ENCODE results near the gene ANKH.

ANKH gene

DNA sequence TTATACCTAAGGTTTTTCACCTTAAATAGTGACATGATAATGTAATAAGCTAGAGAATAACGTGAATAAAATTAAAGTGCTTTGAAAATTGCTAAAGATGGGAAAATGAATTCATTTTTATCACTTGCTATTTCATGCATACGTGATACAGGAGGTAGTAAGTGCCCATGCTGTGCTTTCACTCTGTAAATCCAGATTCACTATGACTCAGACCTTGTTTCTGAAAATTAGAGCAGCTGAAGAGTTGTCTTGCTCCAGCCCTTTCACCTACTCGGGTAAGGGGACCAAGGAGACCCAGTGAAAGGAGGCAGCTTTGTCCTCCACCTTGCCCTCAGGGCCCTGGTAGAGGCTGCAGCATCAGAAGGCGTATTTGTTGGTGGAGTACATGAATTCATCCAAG lies 87.9 kb downstream of the ANKH start:
- DNase-seq: no peak

- DNase-seq: no peak
These were observed 89.0 kb downstream of the ANKH start for GRCh38 chr5:14782591-14782990.

DNA sequence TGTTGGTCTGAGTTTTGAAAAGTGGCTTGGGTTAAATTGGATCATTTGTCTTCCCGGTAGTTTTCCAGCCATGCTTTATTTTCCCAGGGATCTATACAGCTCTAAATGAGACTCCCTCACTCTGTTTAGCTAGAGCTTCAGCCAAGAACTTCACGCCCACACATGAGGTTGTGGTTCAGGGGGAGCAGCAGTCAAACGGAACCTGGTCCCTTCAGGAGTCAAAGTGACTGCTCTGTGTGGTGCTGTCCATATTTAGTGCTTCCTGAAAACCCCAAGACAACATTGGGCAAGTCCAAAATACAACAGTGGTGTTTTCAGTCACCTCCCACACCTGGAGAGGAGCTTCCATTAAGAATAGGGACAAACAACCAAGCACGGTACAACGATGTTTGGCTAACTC lies 90.5 kb downstream of the ANKH start:
- DNase-seq: no peak

DNA sequence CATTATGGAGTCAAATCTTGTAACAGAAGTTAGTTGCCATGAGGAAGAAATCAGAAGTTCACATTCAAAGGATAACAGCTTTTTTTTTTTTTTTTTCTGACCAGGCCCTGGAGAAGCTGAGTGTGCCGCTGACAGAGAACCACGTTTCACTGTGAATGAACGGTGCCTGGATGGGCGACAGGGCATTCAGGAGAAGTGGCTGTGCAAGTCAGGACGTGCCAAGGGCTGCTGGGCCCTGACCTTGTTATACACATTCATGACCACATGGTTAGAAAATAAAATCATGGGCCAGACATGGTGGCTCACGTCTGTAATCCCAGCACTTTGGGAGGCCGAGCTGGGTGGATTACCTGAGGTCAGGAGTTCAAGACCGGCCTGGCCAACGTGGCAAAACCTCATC lies 91.6 kb downstream of the ANKH start:
- DNase-seq: no peak

DNA sequence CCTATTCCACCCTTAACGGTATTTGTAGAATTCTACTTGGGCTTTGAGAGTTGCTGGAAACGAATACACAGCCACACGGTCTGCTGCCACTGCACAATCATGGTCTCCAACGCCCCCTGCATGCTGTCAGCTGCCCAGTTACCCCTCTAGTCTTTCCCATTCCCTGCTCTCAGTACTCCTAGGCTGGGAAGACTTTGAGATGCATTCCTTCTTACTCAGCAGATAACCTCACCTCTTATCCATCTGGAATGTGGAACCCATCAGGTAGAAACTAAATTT lies 92.8 kb downstream of the ANKH start:
- DNase-seq: no peak

GRCh38 chr5:14777932-14778791 lies 93.4 kb downstream of the ANKH start:
- DNase-seq: no peak

DNA sequence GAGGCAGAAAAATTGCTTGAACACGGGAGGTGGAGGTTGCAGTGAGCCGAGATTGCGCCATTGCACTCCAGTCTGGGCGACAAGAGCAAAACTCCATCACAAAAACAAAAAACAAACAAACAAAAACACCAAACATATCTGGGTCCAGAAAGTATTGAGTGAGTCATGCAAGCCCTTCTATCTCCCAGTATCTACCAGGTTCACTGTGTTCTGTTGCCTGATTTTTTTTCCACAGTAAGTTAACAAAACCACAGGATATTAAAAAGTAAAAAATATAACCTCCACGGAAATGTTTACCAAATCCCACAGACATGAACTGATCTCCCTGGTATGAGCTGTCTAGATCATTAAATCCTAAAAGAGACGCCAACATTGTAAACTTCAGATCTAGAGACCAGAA lies 94.4 kb downstream of the ANKH start:
- no peak for DNase-seq

DNA sequence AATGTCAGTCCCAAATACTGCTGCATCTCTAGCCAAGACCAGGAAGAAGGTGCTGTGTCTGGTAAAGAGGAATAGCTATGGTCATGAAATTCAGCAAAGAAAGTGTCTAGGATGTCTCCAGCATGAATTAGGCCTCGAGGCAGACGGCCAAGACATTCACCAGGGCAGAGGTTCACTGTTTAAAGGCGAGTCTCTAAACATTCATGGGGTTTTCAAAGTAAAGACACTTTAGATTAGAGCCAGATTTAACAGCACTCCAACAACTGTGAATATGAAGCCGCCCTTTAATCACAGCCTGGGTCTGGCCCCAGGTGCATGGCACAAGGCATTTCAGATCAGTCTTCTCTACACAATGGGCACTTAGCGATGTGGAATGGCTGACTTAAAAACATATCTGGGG lies 95.0 kb downstream of the ANKH start:
- DNase-seq: no peak

GRCh38 chr5:14775857-14776256 lies 95.7 kb downstream of the ANKH start:
- no peak for DNase-seq

DNA sequence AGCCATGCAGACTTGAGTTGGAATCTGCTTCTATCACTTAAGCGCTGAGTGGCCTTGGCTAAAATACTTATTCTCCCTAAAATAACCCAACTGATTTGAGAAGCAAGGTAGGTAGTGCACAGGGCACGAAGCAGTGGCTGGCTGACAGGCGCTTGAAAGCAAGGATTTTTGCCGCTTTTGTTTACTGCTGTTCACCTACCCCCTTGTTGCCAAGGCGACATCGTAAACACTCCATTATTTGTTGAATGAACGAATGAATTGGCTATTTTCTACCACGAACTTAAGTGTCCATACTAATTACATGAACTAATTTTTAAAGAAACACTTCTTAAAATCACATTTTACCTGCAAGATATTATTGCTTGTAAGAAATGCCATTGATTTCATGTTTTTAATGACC lies 98.0 kb downstream of the ANKH start:
- no peak for DNase-seq

DNA sequence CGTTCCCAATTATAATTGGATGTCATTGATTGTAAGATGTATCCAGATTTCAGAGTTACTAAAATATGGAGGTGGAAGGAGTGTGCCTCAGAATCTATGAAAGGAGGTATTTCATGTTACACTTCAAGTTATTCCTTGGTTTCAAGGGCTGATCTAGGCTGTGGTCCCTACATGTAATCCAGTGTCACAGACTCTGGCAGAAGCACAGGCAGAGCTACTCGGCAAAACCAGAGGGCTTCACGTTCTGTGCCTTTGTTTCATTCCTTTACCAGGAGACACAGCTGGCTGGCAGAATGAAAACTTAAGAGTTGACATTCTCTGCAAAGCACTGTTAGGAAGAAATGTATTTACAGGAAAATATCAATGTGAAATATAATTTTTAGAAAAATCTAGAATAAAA lies 99.6 kb downstream of the ANKH start:
- DNase-seq: no peak

- DNase-seq: no peak
These were observed 100.4 kb downstream of the ANKH start for GRCh38 chr5:14771189-14771588.

- DNase-seq: no peak
These were observed 102.8 kb downstream of the ANKH start for GRCh38 chr5:14768508-14769365.

DNA sequence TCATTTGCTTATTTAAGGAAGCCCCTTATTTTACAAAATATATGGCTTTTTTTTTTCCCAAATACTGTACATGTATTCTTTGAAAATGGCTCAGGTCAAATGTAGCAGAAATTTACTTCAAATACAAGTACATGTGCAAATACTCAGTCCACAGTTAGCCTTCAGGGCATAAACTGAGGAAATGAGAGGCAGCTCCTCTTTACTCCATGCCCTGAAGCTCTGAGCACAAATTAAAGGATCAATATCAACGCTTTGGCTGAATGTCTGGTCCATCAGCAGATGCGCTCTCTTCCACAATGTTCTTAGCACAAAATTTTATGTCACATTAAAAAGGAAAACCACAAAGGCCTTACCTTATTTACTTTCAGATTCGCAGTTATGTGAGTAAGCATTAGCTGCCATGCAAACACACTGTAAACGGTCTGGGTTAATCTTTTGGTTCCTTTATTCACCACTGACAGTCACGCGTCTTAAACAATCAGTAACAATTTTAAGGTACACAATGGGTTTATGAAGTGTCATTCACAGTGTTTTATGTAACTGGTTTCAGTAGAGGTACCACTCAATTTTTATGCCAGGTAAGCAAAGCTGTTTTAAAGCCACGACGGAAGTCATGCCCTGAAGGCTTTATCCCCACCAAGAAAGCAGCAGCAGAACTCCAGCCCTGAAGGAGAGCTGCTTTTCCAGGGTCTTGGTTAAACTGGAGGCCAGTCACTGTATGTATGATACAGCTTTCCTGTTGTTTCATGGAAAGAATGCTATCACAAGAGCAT lies 103.7 kb downstream of the ANKH start:
- DNase-seq: no peak

DNA sequence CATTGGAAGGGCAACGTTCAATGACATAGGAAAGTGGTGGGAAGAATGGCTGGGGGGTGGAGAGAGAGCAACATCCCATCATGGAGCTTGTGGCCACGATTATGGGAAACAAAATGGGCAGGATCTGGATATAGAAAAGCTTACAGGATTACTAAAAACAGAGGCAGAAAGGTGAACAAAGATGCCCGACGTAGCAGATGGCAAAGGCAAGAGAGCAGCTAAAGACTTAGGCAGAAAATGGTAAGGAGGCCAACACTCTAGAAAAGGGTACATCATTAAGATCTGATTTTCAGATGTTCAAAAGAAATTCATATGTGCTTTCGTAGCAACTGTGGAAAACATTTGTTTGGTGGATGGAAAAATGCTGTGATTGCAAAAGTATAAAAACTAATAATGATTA lies 104.5 kb downstream of the ANKH start:
- no peak for DNase-seq

GRCh38 chr5:14766584-14766983 lies 105.0 kb downstream of the ANKH start:
- no peak for DNase-seq

DNA sequence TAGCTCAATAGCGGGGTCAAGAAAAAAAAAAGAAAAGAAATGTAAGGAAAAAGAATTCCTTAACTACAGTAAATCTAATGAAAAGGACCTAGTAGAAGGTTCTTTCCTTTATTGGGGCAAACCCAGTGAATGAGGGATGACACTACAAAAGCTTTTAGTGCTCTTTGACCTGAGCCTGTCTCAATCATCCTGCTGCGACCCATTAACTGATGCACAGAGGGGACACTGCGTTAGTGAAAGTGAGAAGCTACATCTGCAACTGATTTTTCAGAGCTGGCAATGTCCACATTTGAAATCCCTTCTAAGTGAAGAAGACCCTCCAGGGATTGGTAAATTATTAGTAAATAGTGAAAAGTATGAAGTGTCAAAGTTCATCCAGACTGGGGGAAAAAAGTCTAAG lies 106.0 kb downstream of the ANKH start:
- no peak for DNase-seq

GRCh38 chr5:14762549-14763216 lies 108.9 kb downstream of the ANKH start:
- DNase-seq: no peak

- DNase-seq: no peak
These were observed 111.0 kb downstream of the ANKH start for GRCh38 chr5:14760548-14761002.

- no peak for DNase-seq
These were observed 111.6 kb downstream of the ANKH start for GRCh38 chr5:14759744-14760547.

- DNase-seq: no peak
These were observed 113.7 kb downstream of the ANKH start for GRCh38 chr5:14757850-14758249.

DNA sequence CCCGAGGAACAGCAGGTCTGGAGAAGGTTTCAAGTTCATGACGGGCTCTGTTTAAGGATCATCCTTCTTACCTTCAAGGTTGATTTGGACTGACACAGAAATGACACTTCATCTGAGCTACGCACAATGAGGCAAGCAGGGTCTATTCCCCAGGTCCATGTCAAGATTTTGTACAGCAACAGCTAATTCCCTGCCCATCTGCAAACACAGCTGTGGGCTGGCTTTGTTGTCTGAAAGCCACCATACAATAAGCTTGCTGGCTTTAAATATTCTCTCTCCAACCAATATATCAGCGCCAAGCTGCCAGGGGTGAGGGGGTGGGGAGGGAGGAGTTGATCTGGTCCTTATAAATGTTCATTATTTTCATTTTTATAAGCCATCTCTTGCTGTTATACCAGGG lies 115.1 kb downstream of the ANKH start:
- DNase-seq: no peak
